Measurements from ENCODE around the gene ZNF578. TPM values are rescaled to one million over a fixed set of nuclear protein-coding genes. Genes with fewer than 3 reads are reported as not detected.
"Not testable (repeated sequence)": the region's sequence is repeated elsewhere in the genome, so short reads cannot be mapped to it uniquely, and the experiment has no call there.

Gene ZNF578
- total RNA-seq, 1 experiment from 2014 or later = 0.07 TPM

DNA sequence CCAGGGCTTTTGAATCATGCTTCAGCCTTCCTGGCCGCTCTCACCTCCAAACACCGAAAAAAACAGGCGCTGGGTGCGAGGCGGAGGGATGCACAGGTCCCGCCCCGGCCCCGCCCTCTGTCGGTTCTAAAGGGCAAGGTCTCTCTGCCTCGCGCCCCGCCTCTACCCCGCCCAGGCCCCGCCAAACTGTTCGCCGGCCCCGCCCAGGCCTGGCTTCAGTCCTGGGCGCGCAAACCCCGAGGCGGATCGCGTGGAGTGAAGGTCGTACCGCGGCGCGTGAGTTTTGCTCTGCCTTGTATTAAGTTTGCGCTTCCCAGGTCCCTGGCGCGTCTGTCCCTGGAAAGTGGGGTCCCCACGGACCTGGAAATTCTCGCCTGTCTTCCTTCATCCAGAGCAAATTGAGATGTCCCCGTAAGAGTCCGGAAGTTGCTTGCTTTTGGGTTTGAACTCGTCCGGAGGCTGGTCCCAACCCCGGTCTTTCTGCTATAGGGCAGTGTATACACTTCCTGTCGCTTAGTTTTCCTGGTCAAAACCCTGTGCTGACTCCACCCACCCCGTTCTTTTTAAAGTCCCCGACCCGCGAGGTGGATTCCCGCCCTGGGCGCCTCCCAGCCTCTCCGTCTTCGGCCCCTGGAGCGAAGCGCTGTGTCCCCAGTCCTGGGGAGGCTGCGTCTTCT lies 82.6 kb downstream of the ZNF578 start:
- DNase-seq = no peak
- H3K9me3 ChIP-seq = peaks cover 3% of the 10 kb centered on the region
- H3K27me3 ChIP-seq = no peaks in the 10 kb centered on the region
- peaks cover 6% of the 10 kb centered on the region for H3K36me3 ChIP-seq
- H3K4me3 ChIP-seq = no peak overlapping the region

DNA sequence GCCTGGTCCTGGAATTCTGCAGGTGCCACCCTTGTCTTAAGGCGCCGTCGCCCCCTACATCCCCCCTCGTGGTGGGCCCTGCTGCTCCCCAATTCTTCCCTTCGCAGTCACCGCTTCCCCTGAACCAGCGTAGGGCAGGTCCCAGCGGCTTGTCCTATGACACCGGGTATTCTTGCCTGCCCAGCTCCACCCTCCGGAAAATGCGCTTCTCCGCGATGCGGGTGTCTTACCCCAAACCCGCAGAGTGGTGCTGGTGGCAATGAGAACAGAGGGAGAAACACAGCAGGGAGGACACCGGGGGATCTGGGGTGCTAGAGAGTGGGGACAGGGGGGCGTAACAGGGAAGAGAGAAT lies 83.1 kb downstream of the ZNF578 start:
- peaks cover 3% of the 10 kb centered on the region for H3K9me3 ChIP-seq
- no peak overlapping the region for H3K4me3 ChIP-seq
- H3K36me3 ChIP-seq = peaks cover 6% of the 10 kb centered on the region
- DNase-seq = no peak
- H3K27me3 ChIP-seq = no peaks in the 10 kb centered on the region

DNA sequence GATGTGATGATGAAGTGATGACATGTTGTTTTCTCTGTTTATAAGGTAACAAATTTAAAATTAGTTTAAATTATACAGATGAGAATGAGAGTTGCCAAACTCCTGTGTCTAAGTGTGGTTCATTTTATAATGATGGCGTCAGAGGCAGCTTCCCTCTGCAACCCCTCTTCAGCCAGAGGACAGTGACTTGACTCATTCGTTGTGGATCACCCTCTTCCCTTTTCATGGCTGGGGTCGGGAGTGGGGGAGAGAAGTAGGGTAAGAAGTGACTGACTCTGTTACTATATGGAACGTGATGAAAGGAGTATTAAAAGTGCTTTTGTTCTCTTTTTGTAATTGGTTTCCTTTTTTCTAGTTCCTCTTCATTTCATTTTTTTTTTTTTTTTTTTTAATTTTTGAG lies 85.5 kb downstream of the ZNF578 start:
- H3K9me3 ChIP-seq, H3K27me3 ChIP-seq, DNase-seq, H3K4me3 ChIP-seq: not testable (repeated sequence)
- H3K36me3 ChIP-seq = peaks cover 13% of the 10 kb centered on the region

DNA sequence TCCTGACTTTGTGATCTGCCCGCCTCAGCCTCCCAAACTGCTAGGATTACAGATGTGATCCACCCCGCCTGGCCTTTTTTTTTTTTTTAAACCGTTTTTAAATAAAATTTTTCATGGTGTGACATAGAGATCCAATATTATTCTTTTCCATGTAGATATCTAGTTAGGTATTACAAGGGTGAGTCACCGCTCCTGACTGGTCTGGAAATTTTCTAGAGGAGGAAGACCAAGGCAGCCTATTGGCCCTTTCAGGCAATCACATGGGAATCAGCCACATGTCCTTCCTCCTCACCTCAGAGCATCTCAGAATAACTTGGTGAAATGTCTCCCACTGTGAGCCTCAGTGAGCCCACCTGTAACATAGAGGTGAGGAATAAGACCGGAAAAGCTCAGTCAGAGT lies 87.8 kb downstream of the ZNF578 start:
- not testable (repeated sequence) for DNase-seq, H3K4me3 ChIP-seq, H3K27me3 ChIP-seq, H3K9me3 ChIP-seq
- peaks cover 16% of the 10 kb centered on the region for H3K36me3 ChIP-seq

DNA sequence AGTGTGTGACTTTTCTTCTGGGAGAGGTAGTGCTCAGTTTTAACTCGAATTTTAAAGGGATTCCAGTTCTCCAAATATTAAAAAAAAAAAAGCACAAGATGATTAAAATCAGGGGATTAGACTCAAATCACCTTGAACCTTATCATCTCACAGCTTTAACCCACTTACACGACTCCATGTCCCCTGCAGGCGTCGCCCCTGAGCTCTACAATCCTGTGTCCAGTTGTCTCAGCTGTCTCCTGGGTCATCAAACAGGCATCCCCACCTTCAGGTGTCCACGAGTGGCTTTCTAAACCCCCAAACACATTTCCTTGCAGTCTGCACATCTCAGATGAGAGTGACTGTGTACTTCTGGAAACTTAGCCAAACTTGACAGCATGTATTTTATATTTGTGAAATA lies 88.3 kb downstream of the ZNF578 start:
- Histone ChIP-seq H3K9me3 (peaks cover 3% of the 10 kb centered on the region), H3K36me3 (peaks cover 18% of the 10 kb centered on the region), H3K27me3 (no peaks in the 10 kb centered on the region), H3K4me3 (no peak overlapping the region)
- no peak for DNase-seq

DNA sequence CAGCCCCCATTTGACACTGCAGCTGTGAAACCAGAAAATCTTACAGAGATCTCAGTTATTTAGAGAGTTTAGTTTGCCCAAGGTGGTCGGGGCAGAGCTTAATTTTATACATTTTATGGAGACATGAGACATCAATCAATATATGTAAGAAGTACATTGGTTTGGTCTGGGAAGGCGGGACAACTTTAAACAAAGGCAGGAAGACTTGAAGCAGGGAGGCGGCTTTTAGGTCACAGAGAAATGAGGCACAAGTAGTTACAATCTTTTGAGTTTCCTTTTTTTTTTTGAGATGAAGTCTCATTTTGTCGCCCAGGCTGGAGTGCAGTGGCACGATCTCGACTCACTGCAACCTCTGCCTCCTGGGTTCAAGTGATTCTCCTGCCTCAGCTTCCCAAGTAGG lies 89.2 kb downstream of the ZNF578 start:
- H3K9me3 ChIP-seq, H3K27me3 ChIP-seq, DNase-seq, H3K4me3 ChIP-seq: not testable (repeated sequence)
- peaks cover 18% of the 10 kb centered on the region for H3K36me3 ChIP-seq

DNA sequence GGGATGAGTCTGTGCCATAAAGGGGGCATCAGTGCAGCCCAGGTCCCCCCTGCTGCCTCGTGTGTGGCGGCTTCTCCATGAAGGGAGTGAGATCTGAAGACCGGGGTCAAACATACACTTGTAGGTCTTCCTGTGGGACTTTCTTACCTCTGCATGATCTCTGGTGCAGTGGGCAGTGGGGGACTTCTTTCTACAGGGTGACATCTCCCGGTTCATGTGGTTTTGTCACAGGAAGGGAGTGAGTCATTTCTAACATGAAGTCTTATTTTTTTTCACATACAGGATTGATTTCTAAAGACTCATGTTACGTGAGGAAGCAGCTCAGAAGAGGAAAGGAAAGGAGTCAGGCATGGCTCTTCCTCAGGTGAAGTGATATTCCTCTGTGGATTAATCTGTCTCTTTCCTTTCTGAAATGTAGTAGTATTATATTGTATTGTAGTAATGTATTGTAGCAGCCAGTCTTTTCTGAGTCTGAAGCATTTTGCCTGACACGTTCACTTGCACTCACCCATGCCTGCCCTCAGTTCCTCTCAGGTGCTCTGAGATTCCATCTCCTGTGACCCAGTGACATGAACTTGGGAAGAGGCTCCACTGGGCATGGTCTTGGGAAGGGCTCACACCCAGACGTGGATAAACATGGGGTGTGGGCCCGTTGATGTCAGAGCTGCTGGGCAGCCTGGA lies 89.8 kb downstream of the ZNF578 start:
- DNase-seq = no peak
- peaks cover 3% of the 10 kb centered on the region for H3K9me3 ChIP-seq
- H3K4me3 ChIP-seq = no peak overlapping the region
- peaks cover 19% of the 10 kb centered on the region for H3K36me3 ChIP-seq
- no peaks in the 10 kb centered on the region for H3K27me3 ChIP-seq

DNA sequence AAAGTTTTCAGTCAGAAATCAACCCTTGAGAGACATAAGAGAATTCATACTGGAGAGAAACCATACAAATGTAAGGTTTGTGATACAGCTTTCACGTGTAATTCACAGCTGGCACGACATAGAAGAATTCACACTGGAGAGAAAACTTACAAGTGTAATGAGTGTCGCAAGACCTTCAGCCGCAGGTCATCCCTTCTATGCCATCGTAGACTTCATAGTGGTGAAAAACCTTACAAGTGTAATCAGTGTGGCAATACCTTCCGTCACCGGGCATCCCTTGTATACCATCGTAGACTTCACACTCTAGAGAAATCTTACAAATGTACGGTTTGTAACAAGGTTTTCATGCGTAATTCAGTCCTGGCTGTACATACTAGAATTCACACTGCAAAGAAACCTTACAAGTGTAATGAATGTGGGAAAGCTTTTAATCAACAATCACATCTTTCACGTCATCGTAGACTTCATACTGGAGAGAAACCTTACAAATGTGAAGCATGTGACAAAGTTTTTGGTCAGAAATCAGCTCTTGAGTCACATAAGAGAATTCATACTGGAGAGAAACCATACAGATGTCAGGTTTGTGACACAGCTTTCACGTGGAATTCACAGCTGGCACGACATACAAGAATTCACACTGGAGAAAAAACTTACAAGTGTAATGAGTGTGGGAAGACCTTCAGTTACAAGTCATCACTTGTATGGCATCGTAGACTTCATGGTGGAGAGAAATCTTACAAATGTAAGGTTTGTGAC lies 101.0 kb downstream of the ZNF578 start:
- no peak for DNase-seq
- H3K4me3 ChIP-seq = no peak overlapping the region
- H3K27me3 ChIP-seq = no peaks in the 10 kb centered on the region
- H3K9me3 ChIP-seq = peaks cover 45% of the 10 kb centered on the region
- peaks cover 65% of the 10 kb centered on the region for H3K36me3 ChIP-seq

DNA sequence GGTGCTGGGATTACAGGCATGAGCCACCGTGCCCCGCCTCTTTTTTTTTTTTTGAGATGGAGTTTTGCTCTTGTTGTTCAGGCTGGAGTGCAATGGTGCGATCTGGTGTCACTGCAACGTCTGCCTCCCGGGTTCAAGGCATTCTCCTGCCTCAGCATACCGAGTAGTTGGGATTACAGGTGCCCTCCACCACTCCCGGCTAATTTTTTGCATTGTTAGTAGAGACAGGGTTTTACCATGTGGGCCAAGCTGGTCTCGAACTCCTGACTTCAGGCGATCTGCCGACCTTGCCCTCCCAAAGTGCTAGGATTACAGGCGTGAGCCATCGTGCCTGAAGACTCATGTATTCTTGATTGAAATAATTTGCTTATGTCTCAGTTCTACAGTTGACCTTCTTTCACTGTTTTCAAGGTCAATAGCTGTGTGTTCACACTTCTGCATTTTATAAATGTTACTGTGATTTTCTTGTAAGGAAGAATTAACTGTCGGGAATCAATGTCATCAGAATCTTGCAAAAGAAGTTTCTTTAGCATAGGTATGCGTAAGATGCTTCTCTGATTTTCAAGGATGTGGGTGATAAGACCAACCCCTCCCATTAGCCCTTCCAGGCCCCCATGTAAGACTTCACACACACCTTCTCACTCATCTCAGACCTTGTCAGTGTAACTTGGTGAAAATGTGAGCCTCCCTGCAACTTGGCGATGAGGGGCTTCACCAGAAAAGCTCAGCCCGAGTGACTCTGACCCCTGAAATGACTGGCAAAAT lies 104.1 kb downstream of the ZNF578 start:
- H3K9me3 ChIP-seq = peaks cover 47% of the 10 kb centered on the region
- H3K27me3 ChIP-seq = no peaks in the 10 kb centered on the region
- H3K36me3 ChIP-seq = peaks cover 57% of the 10 kb centered on the region
- DNase-seq = no peak
- H3K4me3 ChIP-seq = no peak overlapping the region

DNA sequence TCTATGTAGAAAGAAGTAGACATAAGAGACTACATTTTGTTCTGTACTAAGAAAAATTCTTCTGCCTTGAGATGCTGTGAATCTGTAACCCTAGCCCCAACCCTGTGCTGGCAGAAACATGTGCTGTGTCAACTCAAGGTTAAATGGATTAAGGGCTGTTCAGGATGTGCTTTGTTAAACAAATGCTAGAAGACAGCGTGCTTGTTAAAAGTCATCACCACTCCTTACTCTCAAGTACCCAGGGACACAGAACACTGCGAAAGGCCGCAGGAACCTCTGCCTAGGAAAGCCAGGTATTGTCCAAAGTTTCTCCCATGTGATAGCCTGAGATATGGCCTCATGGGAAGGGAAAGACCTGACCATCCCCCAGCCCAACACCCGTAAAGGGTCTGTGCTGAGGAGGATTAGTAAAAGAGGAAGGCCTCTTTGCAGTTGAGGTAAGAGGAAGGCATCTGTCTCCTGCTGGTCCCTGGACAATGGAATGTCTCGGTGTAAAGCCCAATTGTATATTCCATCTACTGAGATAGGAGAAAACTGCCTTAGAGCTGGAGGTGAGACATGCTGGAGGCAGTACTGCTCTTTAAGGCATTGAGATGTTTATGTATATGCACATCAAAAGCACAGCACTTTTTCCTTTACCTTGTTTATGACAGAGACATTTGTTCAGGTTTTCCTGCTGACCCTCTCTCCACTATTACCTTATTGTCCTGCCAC lies 105.5 kb downstream of the ZNF578 start:
- H3K9me3 ChIP-seq = peaks cover 39% of the 10 kb centered on the region
- DNase-seq, H3K4me3 ChIP-seq, H3K27me3 ChIP-seq: not testable (repeated sequence)
- peaks cover 51% of the 10 kb centered on the region for H3K36me3 ChIP-seq

DNA sequence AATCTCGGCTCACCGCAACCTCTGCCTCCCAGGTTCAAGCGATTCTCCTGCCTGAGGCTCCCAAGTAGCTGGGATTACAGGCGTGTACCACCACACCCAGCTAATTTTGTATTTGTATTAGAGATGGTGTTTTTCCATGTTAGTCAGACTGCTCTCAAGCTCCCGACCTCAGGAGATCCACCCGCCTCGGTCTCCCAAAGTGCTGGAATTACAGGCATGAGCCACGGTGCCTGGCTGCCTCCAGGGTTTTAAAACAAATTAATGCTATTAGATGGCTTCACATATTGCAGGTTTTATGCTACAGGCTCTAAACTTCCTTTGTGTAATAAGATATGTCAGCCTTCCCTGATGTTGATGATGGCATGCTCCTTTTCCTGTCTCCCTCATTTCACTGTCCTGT lies 108.3 kb downstream of the ZNF578 start:
- not testable (repeated sequence) for H3K4me3 ChIP-seq, DNase-seq, H3K27me3 ChIP-seq
- peaks cover 22% of the 10 kb centered on the region for H3K9me3 ChIP-seq
- H3K36me3 ChIP-seq = peaks cover 30% of the 10 kb centered on the region

Other genes starting within 250 kb of the ZNF578 start
- 12.3 and 32.7 TPM in 2 replicates for gene ZNF766, start 184.0 kb upstream of the ZNF578 start, total RNA-seq (2014; rRNA removed; shearing (Covaris generic); ENCODE audit: low replicate concordance)
- 2.7 and 3.8 TPM in 2 replicates for gene ZNF480, start 156.4 kb upstream of the ZNF578 start, total RNA-seq (2014; rRNA removed; shearing (Covaris generic); ENCODE audit: low replicate concordance)
- gene ZNF610, start 117.3 kb upstream of the ZNF578 start, total RNA-seq (2014; rRNA removed; shearing (Covaris generic); ENCODE audit: low replicate concordance) = 0.15 and 2.4 TPM in 2 replicates
- gene ZNF880, start 83.6 kb upstream of the ZNF578 start, total RNA-seq (2014; rRNA removed; shearing (Covaris generic); ENCODE audit: low replicate concordance) = 1.9 and 2.3 TPM in 2 replicates
- 1.9 and 2.8 TPM in 2 replicates for gene ZNF528, start 55.7 kb upstream of the ZNF578 start, total RNA-seq (2014; rRNA removed; shearing (Covaris generic); ENCODE audit: low replicate concordance)
- not detected in 2 replicates for gene ZNF534, start 24.4 kb upstream of the ZNF578 start, total RNA-seq (2014; rRNA removed; shearing (Covaris generic); ENCODE audit: low replicate concordance)
- 6.2 and 31.2 TPM in 2 replicates for gene ZNF808, start 74.1 kb downstream of the ZNF578 start, total RNA-seq (2014; rRNA removed; shearing (Covaris generic); ENCODE audit: low replicate concordance)
- 3.1 and 6.4 TPM in 2 replicates for gene ZNF701, start 116.7 kb downstream of the ZNF578 start, total RNA-seq (2014; rRNA removed; shearing (Covaris generic); ENCODE audit: low replicate concordance)
- gene ZNF83, start 184.8 kb downstream of the ZNF578 start, total RNA-seq (2014; rRNA removed; shearing (Covaris generic); ENCODE audit: low replicate concordance) = 18.5 and 29.2 TPM in 2 replicates

All from MG63 (cell line).